HCT116 (cell line): ENCODE data around the gene SKIC8. TPM values are rescaled to one million over a fixed set of nuclear protein-coding genes. Genes with fewer than 3 reads are reported as not detected.

ENCODE experiments used
- ATAC-seq: fragments of 200-7000 bp; cut with Tn5 transposase; 2 replicates; pipeline ENCODE4 v1.9.1; 2020; ENCODE audit warnings: mild to moderate bottlenecking, moderate library complexity
- BruUV-seq: library from RNA; stranded (reverse); fragments of 400-500 nt; replicated peaks from 2 replicates; lab custom pipeline; 2021; lab: Mats Ljungman, UMichigan
- CTCF ChIA-PET: fragments of 300-600 bp; sonication (Branson Sonifier 250); formaldehyde crosslinking; loops from one replicate; lab custom pipeline; 2021; ENCODE audit warnings: antibody characterized with exemption; lab: Charles Lee
- POLR2A ChIA-PET: fragments of 300-600, 350-600 bp; sonication (Branson Sonifier 250); formaldehyde crosslinking; loops from one replicate; lab custom pipeline; 2021; ENCODE audit warnings: antibody characterized with exemption; lab: Charles Lee
- RAD21 ChIA-PET, 2 experiments: fragments of 300-600 bp; sonication (Branson Sonifier 250); formaldehyde crosslinking; loops; one replicate each; lab custom pipeline; 2023; ENCODE audit warnings: low total read pairs in 2 of 2; ENCODE audit not compliant: uncharacterized antibody in 2 of 2, unreplicated experiment in 2 of 2, low non-redundant PET in 1 of 2; lab: Charles Lee
- DNase-seq: peaks from one replicate; pipeline ENCODE4 v3.0.0-alpha.2; 2010; ENCODE audit warnings: low read depth, low spot score
- H2AFZ ChIP-seq: fragments of 200-600 bp; shearing (Covaris generic), sonication (generic); 2 replicates; pipeline ENCODE4 v1.6.1; 2017; ENCODE audit warnings: low read depth, mixed run types, mixed read lengths, antibody characterized with exemption, low read length; ENCODE audit not compliant: poor library complexity, severe bottlenecking
- H3K27ac ChIP-seq: 2 replicates; pipeline ENCODE4 v1.5.1; 2012; ENCODE audit warnings: low read depth, low read length
- H3K27me3 ChIP-seq: fragments of 200-600 bp; sonication (generic); 2 replicates; pipeline ENCODE4 v1.6.1; 2016; ENCODE audit warnings: mixed run types, low read length, mixed read lengths; ENCODE audit not compliant: insufficient read depth
- H3K36me3 ChIP-seq, 2 experiments: fragments of 200-500 bp in 1 of 2; fragments of 200-600 bp in 1 of 2; sonication (Bioruptor generic) in 1 of 2; sonication (generic) in 1 of 2; 2 replicates each; pipeline versions ENCODE4 v1.5.1 to v1.6.1; 2014 to 2016; ENCODE audit warnings: low read length in 2 of 2, inconsistent platforms in 1 of 2, mixed read lengths in 1 of 2, mixed run types in 1 of 2; ENCODE audit not compliant: insufficient read depth in 2 of 2, control insufficient read depth in 1 of 2
- H3K4me1 ChIP-seq, 2 experiments: fragments of 200-600 bp in 1 of 2; sonication (generic) in 1 of 2; 2 replicates each; pipeline versions ENCODE4 v1.5.1 to v1.6.1; 2012 to 2017; ENCODE audit warnings: low read length in 2 of 2, inconsistent platforms in 1 of 2, mild to moderate bottlenecking in 1 of 2, mixed read lengths in 1 of 2, mixed run types in 1 of 2, moderate library complexity in 1 of 2; ENCODE audit not compliant: insufficient read depth in 2 of 2, control insufficient read depth in 1 of 2
- H3K4me2 ChIP-seq: fragments of 200-600 bp; sonication (generic); 2 replicates; pipeline ENCODE4 v1.6.1; 2017; ENCODE audit warnings: mixed run types, low read length, mixed read lengths
- H3K4me3 ChIP-seq, 2 experiments: fragments of 200-600 bp in 1 of 2; sonication (generic) in 1 of 2; replicated peaks in 1 of 2; 2 replicates each; pipeline ENCODE4 v1.5.1; 2011 to 2016; ENCODE audit warnings: low read length in 2 of 2, control low read depth in 1 of 2, low read depth in 1 of 2, mild to moderate bottlenecking in 1 of 2, mixed read lengths in 1 of 2, mixed run types in 1 of 2
- H3K79me2 ChIP-seq: fragments of 200-600 bp; sonication (generic); 2 replicates; pipeline ENCODE4 v1.6.1; 2017; ENCODE audit warnings: mild to moderate bottlenecking, mixed run types, low read length, moderate library complexity, mixed read lengths; ENCODE audit not compliant: insufficient read depth
- H3K9ac ChIP-seq: fragments of 200-600 bp; sonication (generic); 2 replicates; pipeline ENCODE4 v1.6.1; 2016; ENCODE audit warnings: low read length, mixed read lengths
- H3K9me2 ChIP-seq: fragments of 200-600 bp; sonication (generic), shearing (Covaris generic); 2 replicates; pipeline ENCODE4 v1.6.1; 2017; ENCODE audit warnings: mixed run types, mild to moderate bottlenecking, moderate library complexity; ENCODE audit not compliant: insufficient read depth
- H3K9me3 ChIP-seq, 2 experiments: fragments of 200-500 bp in 1 of 2; fragments of 200-600 bp in 1 of 2; sonication (Bioruptor generic) in 1 of 2; sonication (generic) in 1 of 2; 2 replicates each; pipeline ENCODE4 v1.6.1; 2014 to 2017; ENCODE audit warnings: low read length in 2 of 2, mixed read lengths in 2 of 2, inconsistent platforms in 1 of 2, low read depth in 1 of 2, mild to moderate bottlenecking in 1 of 2, mixed run types in 1 of 2, moderate library complexity in 1 of 2; ENCODE audit not compliant: control insufficient read depth in 1 of 2, insufficient read depth in 1 of 2
- H4K20me1 ChIP-seq: fragments of 200-600 bp; sonication (generic), shearing (Covaris generic); 2 replicates; pipeline ENCODE4 v1.6.1; 2017; ENCODE audit warnings: mixed run types, mild to moderate bottlenecking, moderate library complexity; ENCODE audit not compliant: insufficient read depth
- ATF3 ChIP-seq: IDR thresholded peaks from 2 replicates; pipeline ENCODE4 v1.6.1; 2012
- CBX3 ChIP-seq: IDR thresholded peaks from 2 replicates; pipeline ENCODE4 v1.6.1; 2012; ENCODE audit warnings: low read depth
- CEBPB ChIP-seq: IDR thresholded peaks from 2 replicates; pipeline ENCODE4 v1.6.1; 2012; ENCODE audit warnings: low read depth
- JUND ChIP-seq: IDR thresholded peaks from 2 replicates; pipeline ENCODE4 v1.6.1; 2012
- RAD21 ChIP-seq: IDR thresholded peaks from 2 replicates; pipeline ENCODE4 v1.6.1; 2012; ENCODE audit warnings: low read depth, mild to moderate bottlenecking
- SP1 ChIP-seq: IDR thresholded peaks from 2 replicates; pipeline ENCODE4 v1.6.1; 2012; ENCODE audit warnings: low read depth
- SRF ChIP-seq: IDR thresholded peaks from 2 replicates; pipeline ENCODE4 v1.6.1; 2012; ENCODE audit warnings: low read depth
- TCF7L2 ChIP-seq: IDR thresholded peaks from 2 replicates; pipeline ENCODE4 v1.7.0; 2011; ENCODE audit warnings: borderline replicate concordance, inconsistent platforms; ENCODE audit not compliant: insufficient read depth, insufficient read length; ENCODE audit errors: extremely low read depth
- intact Hi-C: fragments of 100-400 bp; cut with micrococcal nuclease; formaldehyde crosslinking; loops from 2 replicates; pipeline ENCODE4 v1.10.0; 2022
- total RNA-seq: library from RNA; stranded (reverse); gene quantifications from one replicate; pipeline ENCODE4 v1.2.1, GENCODE V29; 2021; ENCODE audit not compliant: unreplicated experiment
- TF ChIP-seq, protein P1 (sequence below): IDR thresholded peaks from 2 replicates; pipeline ENCODE4 v1.6.1; 2011; ENCODE audit warnings: mild to moderate bottlenecking, low read length, moderate library complexity; ENCODE audit not compliant: insufficient replicate concordance; ENCODE audit errors: extremely low read depth

The SKIC8 gene
- total RNA-seq, 1 experiment from 2014 or later, result 57.1 TPM

DNA sequence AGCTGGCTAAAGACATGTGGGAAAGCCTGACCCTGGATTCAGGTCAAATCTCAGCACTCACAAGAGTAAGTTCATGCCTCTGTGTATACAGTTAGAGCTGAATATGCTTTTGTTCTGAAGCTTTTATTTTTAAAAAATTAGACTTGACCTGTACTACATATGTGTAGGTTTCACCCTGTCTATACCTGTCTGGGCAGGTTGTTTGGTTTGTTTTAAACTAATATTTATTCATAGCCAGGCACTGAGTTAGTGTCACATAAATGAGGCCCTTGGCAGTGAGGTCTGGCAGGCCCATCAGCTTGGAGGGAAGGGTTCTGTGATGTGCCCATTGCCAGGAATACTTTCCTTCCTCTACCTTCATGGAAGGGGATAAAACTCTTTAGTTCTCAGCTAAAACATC is 33.2 kb downstream of the SKIC8 start:
- H3K9me2 ChIP-seq, result no peaks in the 10 kb centered on the region
- POLR2A ChIA-PET, result interaction anchor here (1.2 to 3.8 kb wide), 2 partner anchors 8 to 33 kb away, joined by 3 to 23 read pairs; partner anchors contain the start of gene SKIC8
- H4K20me1 ChIP-seq, result no peaks in the 10 kb centered on the region
- H3K9ac ChIP-seq, result no peak overlapping the region
- TF ChIP-seq CEBPB, result no peak
- TF ChIP-seq JUND, result no peak
- TF ChIP-seq ATF3, result no peak
- no peak for TF ChIP-seq SP1
- TF ChIP-seq, all 23 proteins: peak for 0
- DNase-seq (no peak), ATAC-seq (no peak)
- intact Hi-C loops, result no loop called here
- Histone ChIP-seq H2AFZ (no peak overlapping the region), H3K27ac (no peak overlapping the region), H3K9me3 (no peaks in the 10 kb centered on the region), H3K79me2 (peaks cover 66% of the 10 kb centered on the region), H3K4me1 (peaks cover 8 to 23% of the 10 kb centered on the region in 2 experiments), H3K27me3 (no peaks in the 10 kb centered on the region), H3K4me3 (no peak overlapping the region), H3K36me3 (peaks cover 8 to 29% of the 10 kb centered on the region in 2 experiments; a peak in 3 of 4 replicates), H3K4me2 (0 out of 2 replicates have a peak overlapping the region, but pooled peaks have one; percentile 95)
- ChIA-PET RAD21 (no interaction called here), CTCF (no interaction called here)
- BruUV-seq, result no TSS peak

GRCh38 chr15:78265752-78266224 is 33.6 kb downstream of the SKIC8 start:
- no peaks in the 10 kb centered on the region for H3K9me2 ChIP-seq
- peaks cover 4 to 29% of the 10 kb centered on the region in 2 experiments; a peak in 3 of 4 replicates for H3K36me3 ChIP-seq
- H3K4me3 ChIP-seq, result peak overlapping the region; percentile 65 to 75
- H4K20me1 ChIP-seq, result no peaks in the 10 kb centered on the region
- ATAC-seq (no peak), DNase-seq (no peak)
- H3K79me2 ChIP-seq, result peaks cover 62% of the 10 kb centered on the region
- peak overlapping the region; percentile 95 for H3K4me2 ChIP-seq
- ChIA-PET POLR2A (interaction anchor here (0.9 to 3.8 kb wide), 2 partner anchors 30 to 33 kb away, joined by 3 to 23 read pairs; partner anchors contain the start of gene SKIC8), RAD21 (no interaction called here), CTCF (no interaction called here)
- H3K9me3 ChIP-seq, result no peaks in the 10 kb centered on the region
- TF ChIP-seq, protein P1, sequence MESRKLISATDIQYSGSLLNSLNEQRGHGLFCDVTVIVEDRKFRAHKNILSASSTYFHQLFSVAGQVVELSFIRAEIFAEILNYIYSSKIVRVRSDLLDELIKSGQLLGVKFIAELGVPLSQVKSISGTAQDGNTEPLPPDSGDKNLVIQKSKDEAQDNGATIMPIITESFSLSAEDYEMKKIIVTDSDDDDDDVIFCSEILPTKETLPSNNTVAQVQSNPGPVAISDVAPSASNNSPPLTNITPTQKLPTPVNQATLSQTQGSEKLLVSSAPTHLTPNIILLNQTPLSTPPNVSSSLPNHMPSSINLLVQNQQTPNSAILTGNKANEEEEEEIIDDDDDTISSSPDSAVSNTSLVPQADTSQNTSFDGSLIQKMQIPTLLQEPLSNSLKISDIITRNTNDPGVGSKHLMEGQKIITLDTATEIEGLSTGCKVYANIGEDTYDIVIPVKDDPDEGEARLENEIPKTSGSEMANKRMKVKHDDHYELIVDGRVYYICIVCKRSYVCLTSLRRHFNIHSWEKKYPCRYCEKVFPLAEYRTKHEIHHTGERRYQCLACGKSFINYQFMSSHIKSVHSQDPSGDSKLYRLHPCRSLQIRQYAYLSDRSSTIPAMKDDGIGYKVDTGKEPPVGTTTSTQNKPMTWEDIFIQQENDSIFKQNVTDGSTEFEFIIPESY, result no peak
- TF ChIP-seq RAD21, result no peak
- no peak for TF ChIP-seq TCF7L2
- TF ChIP-seq CBX3, result no peak
- no peak for TF ChIP-seq SRF
- no peak overlapping the region for H2AFZ ChIP-seq
- intact Hi-C loops, result no loop called here
- peak overlapping the region; percentile 91; the same call in 1 of the 2 replicates for H3K9ac ChIP-seq
- TSS peak; percentile 47 for BruUV-seq
- H3K4me1 ChIP-seq, result peaks cover 8 to 23% of the 10 kb centered on the region in 2 experiments
- H3K27me3 ChIP-seq, result no peaks in the 10 kb centered on the region
- H3K27ac ChIP-seq, result no peak overlapping the region
